Mammary epithelial cell (primary cell): ENCODE data around the gene ARID1B.

ENCODE experiments used
- EZH2 ChIP-seq: IDR thresholded peaks from 2 replicates; pipeline ENCODE4 v1.6.1; 2012; ENCODE audit warnings: low read length, inconsistent platforms, borderline replicate concordance
- TF ChIP-seq, protein P1 (sequence below), 2 donors: IDR thresholded peaks in 1 of 2; conservative IDR thresholded peaks in 1 of 2; 2 replicates each; pipeline ENCODE4 v1.5.1; 2011 to 2012; ENCODE audit warnings: inconsistent platforms in 2 of 2, low read length in 2 of 2, mild to moderate bottlenecking in 2 of 2, control low read depth in 1 of 2, low read depth in 1 of 2; ENCODE audit not compliant: insufficient read depth in 1 of 2; ENCODE audit errors: extremely low read depth in 1 of 2

DNA sequence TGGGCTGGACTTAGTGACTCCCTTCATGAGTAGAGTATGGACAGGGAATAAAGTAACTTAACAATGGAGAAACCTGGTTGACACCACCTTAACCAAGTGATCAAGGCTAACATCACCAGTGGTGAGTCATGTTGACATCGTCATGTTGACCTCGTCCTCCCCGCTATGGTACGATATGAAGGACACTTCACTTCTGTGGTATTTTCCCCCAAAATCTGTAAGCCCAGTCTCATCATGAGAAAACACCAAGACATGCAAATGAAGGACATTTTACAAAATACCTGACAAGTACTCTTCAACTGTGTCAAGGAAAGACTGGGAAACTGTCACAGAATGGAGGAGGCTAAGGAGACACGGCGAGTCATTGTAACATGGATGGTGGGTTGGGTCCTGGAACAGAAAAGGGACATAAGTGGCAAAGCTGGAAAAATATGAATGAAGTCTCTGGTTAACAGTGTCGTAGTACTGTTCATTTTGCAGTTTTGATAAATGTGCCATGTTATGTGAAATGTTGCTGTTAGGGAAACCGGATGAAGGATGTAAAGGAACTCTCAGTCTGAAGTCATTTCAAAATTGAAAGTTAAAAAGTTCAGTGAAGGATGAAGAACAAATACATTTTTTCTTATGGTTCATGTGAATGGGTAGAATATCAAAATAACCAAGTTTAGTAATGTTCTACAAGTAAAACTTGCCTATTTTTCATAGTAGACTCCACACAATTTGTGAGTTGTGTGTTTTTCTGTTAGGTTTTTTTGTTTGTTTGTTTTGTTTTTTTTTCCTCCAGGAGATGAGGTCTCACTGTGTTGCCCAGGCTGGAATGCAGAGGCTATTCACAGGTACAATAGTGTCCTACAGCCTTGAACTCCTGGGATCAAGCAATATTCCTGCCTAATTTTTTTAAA lies 298.6 kb downstream of the ARID1B start:
- TF ChIP-seq, protein P1, sequence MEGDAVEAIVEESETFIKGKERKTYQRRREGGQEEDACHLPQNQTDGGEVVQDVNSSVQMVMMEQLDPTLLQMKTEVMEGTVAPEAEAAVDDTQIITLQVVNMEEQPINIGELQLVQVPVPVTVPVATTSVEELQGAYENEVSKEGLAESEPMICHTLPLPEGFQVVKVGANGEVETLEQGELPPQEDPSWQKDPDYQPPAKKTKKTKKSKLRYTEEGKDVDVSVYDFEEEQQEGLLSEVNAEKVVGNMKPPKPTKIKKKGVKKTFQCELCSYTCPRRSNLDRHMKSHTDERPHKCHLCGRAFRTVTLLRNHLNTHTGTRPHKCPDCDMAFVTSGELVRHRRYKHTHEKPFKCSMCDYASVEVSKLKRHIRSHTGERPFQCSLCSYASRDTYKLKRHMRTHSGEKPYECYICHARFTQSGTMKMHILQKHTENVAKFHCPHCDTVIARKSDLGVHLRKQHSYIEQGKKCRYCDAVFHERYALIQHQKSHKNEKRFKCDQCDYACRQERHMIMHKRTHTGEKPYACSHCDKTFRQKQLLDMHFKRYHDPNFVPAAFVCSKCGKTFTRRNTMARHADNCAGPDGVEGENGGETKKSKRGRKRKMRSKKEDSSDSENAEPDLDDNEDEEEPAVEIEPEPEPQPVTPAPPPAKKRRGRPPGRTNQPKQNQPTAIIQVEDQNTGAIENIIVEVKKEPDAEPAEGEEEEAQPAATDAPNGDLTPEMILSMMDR (conservative IDR thresholded peaks at IDR 0.05 in 1 of 2, IDR thresholded peaks at IDR 0.05 in 1 of 2; ENCODE audit: extremely low read depth in 1 of 2, insufficient read depth in 1 of 2, low read depth in 1 of 2, low read length in 2 of 2) = no peak
- no peak for TF ChIP-seq EZH2
